HepG2 (cell line): ENCODE results near the gene SPACA4. TPM values are rescaled to one million over a fixed set of nuclear protein-coding genes. Genes with fewer than 3 reads are reported as not detected.

Experiments used
- ATAC-seq: fragments of 200-7000 bp; cut with Tn5 transposase; 3 replicates; pipeline ENCODE4 v1.9.1; 2020; ENCODE audit warnings: mild to moderate bottlenecking, moderate library complexity
- BruUV-seq: library from RNA; stranded (reverse); fragments of 400-500 nt; replicated peaks from 2 replicates; lab custom pipeline; 2021; lab: Mats Ljungman, UMichigan
- CTCF ChIA-PET: fragments of 300-600 bp; formaldehyde crosslinking; extraction: SDS; loops from one replicate; lab custom pipeline; 2021; ENCODE audit warnings: low total read pairs, inconsistent platforms, low intra/inter-chr PET ratio; lab: Yijun Ruan, JAX
- POLR2A ChIA-PET: fragments of 350-600 bp; sonication (Branson Sonifier 250); formaldehyde crosslinking; loops from one replicate; lab custom pipeline; 2020; ENCODE audit warnings: antibody characterized with exemption, inconsistent platforms; lab: Yijun Ruan, JAX
- DNase-seq: peaks from one replicate; pipeline ENCODE4 v3.0.0-alpha.2; 2015; ENCODE audit warnings: low spot score
- FAIRE-seq: peaks from 3 replicates; lab custom pipeline; 2011; peaks lifted over from hg19 to GRCh38; lab: Jason Lieb, UNC
- H2AFZ ChIP-seq: one replicate; pipeline ENCODE4 v1.6.1; 2011; ENCODE audit warnings: low read length, inconsistent platforms
- H3K27ac ChIP-seq: fragments of 300-600 bp; 3 replicates; pipeline ENCODE4 v1.8.0; 2011; ENCODE audit warnings: mixed run types, mild to moderate bottlenecking, mixed read lengths, low read length, inconsistent platforms; ENCODE audit not compliant: insufficient read depth; ENCODE audit errors: extremely low read length
- H3K27me3 ChIP-seq, 2 experiments: fragments of 200-600 bp in 1 of 2; 2 replicates in 1 of 2; 3 replicates in 1 of 2; pipeline versions ENCODE4 v1.6.0 to v1.8.0; 2011; ENCODE audit warnings: low read length in 2 of 2, mild to moderate bottlenecking in 2 of 2, moderate library complexity in 2 of 2, inconsistent platforms in 1 of 2; ENCODE audit not compliant: insufficient read depth in 2 of 2, control insufficient read depth in 1 of 2
- H3K36me3 ChIP-seq, 2 experiments: fragments of 200-600 bp in 1 of 2; replicated peaks in 1 of 2; 2 replicates in 1 of 2; 3 replicates in 1 of 2; pipeline versions ENCODE4 v1.5.1 to v1.8.0; 2011; ENCODE audit warnings: low read length in 2 of 2, inconsistent platforms in 1 of 2; ENCODE audit not compliant: insufficient read depth in 2 of 2, control insufficient read depth in 1 of 2
- H3K4me1 ChIP-seq: 2 replicates; pipeline ENCODE4 v1.5.1; 2012; ENCODE audit warnings: low read length, inconsistent platforms; ENCODE audit not compliant: insufficient read depth
- H3K4me2 ChIP-seq: 2 replicates; pipeline ENCODE4 v1.6.0; 2011; ENCODE audit warnings: low read depth, low read length, inconsistent platforms
- H3K4me3 ChIP-seq, 3 experiments: fragments of 200-600 bp in 1 of 3; sonication (generic), shearing (Covaris generic) in 1 of 3; replicated peaks in 1 of 3; 2 replicates each; pipeline ENCODE4 v1.5.1; 2011 to 2016; ENCODE audit warnings: low read length in 3 of 3, inconsistent platforms in 2 of 3, low read depth in 2 of 3, mild to moderate bottlenecking in 2 of 3, control low read depth in 1 of 3, mixed read lengths in 1 of 3; ENCODE audit not compliant: insufficient read depth in 1 of 3
- H3K79me2 ChIP-seq: one replicate; pipeline ENCODE4 v1.6.1; 2011; ENCODE audit warnings: low read length, inconsistent platforms; ENCODE audit not compliant: insufficient read depth
- H3K9ac ChIP-seq: 2 replicates; pipeline ENCODE4 v1.6.0; 2011; ENCODE audit warnings: mild to moderate bottlenecking, low read depth, low read length, inconsistent platforms; ENCODE audit not compliant: insufficient read depth
- H3K9me3 ChIP-seq: 2 replicates; pipeline ENCODE4 v1.5.1; 2012; ENCODE audit warnings: mild to moderate bottlenecking, low read length
- H4K20me1 ChIP-seq: 2 replicates; pipeline ENCODE4 v1.6.0; 2011; ENCODE audit warnings: inconsistent platforms, mild to moderate bottlenecking, low read length, moderate library complexity; ENCODE audit not compliant: insufficient read depth
- ETV6 ChIP-seq: sonication (generic); formaldehyde crosslinking; conservative IDR thresholded peaks from 2 replicates; pipeline ENCODE4 v1.4.0; 2020; ENCODE audit warnings: missing genetic modification reagents
- HHEX ChIP-seq: IDR thresholded peaks from 2 replicates; pipeline ENCODE4 v1.6.1; 2016; ENCODE audit warnings: control low read depth
- HNF4A ChIP-seq: sonication (generic); formaldehyde crosslinking; IDR thresholded peaks from 2 replicates; pipeline ENCODE4 v1.4.0; 2020; ENCODE audit warnings: missing genetic modification reagents
- IKZF4 ChIP-seq: sonication (generic); formaldehyde crosslinking; IDR thresholded peaks from 2 replicates; pipeline ENCODE4 v1.5.1; 2020; ENCODE audit warnings: borderline replicate concordance, mild to moderate bottlenecking, low read depth, missing genetic modification reagents; ENCODE audit errors: not compliant biosample characterization
- MYPOP ChIP-seq: sonication (generic); formaldehyde crosslinking; IDR thresholded peaks from 2 replicates; pipeline ENCODE4 v1.8.1; 2023; ENCODE audit warnings: mild to moderate bottlenecking, moderate library complexity, missing genetic modification reagents
- NCOA2 ChIP-seq: sonication (generic); formaldehyde crosslinking; IDR thresholded peaks from 2 replicates; pipeline ENCODE4 v1.8.0; 2022; ENCODE audit warnings: inconsistent platforms
- RBAK ChIP-seq: sonication (generic); formaldehyde crosslinking; IDR thresholded peaks from 2 replicates; pipeline ENCODE4 v1.5.1; 2020; ENCODE audit warnings: mild to moderate bottlenecking, missing genetic modification reagents
- SMC3 ChIP-seq: IDR thresholded peaks from 2 replicates; pipeline ENCODE4 v1.6.1; 2011; ENCODE audit warnings: low read length, improper control_type of control experiment
- TEAD2 ChIP-seq: sonication (generic); formaldehyde crosslinking; IDR thresholded peaks from 2 replicates; pipeline ENCODE4 v1.9.0; 2021; ENCODE audit warnings: missing genetic modification reagents
- ZFP62 ChIP-seq: sonication (generic); formaldehyde crosslinking; IDR thresholded peaks from 2 replicates; pipeline ENCODE4 v1.4.0; 2020; ENCODE audit warnings: missing genetic modification reagents
- ZKSCAN1 ChIP-seq: fragments of 150-350 bp; IDR thresholded peaks from 2 replicates; pipeline ENCODE4 v1.6.1; 2014; ENCODE audit warnings: low read length
- ZNF503 ChIP-seq: sonication (generic); formaldehyde crosslinking; IDR thresholded peaks from 2 replicates; pipeline ENCODE4 v1.4.0; 2020; ENCODE audit warnings: missing genetic modification reagents
- ZNF530 ChIP-seq: sonication (generic); formaldehyde crosslinking; IDR thresholded peaks from 2 replicates; pipeline ENCODE4 v1.5.0; 2020; ENCODE audit warnings: low read depth, mild to moderate bottlenecking, missing genetic modification reagents
- WGBS: methylation state at CpG from one replicate; pipeline ENCODE4 v1.1.6; 2017; ENCODE audit warnings: low lambda C conversion rate; 5-methylcytosine and 5-hydroxymethylcytosine counted together
- in situ Hi-C: cut with HindIII; loops from 2 replicates; pipeline ENCODE4 v1.10.0; 2017; ENCODE audit warnings: low pct_unique_long_range_greater_than_20kb; ENCODE audit not compliant: extremely low pct_ligation_motif_present
- intact Hi-C: fragments of 100-400 bp; cut with micrococcal nuclease; formaldehyde crosslinking; loops from one replicate; pipeline ENCODE4 v1.10.0; 2022; ENCODE audit not compliant: unreplicated experiment
- polyA plus RNA-seq, 8 experiments: library from polyadenylated mRNA; depleted of rRNA in 3 of 8; stranded (reverse) in 7 of 8; unstranded in 1 of 8; fragments of >200 nt; fragmentation: Illumina TruSeq in 4 of 8; extraction: Trizol in 4 of 8; gene quantifications; 2 replicates each; pipeline versions ENCODE4 v1.2.1 to v1.2.3, GENCODE V29; 2011 to 2016; ENCODE audit warnings: low read depth in 4 of 8, missing spikeins in 1 of 8, mixed read lengths in 1 of 8; ENCODE audit not compliant: insufficient read depth in 1 of 8
- total RNA-seq, 5 experiments: library from RNA; depleted of rRNA; stranded (reverse); fragments of >200 nt; fragmentation: Illumina TruSeq; extraction: Trizol; gene quantifications; 2 replicates each; pipeline ENCODE4 v1.2.3, GENCODE V29; 2016; ENCODE audit warnings: low read depth in 1 of 5
- TF ChIP-seq, protein P1 (sequence below): sonication (generic); formaldehyde crosslinking; IDR thresholded peaks from 2 replicates; pipeline ENCODE4 v1.8.0; 2022; ENCODE audit warnings: mild to moderate bottlenecking, missing genetic modification reagents, moderate library complexity
- TF ChIP-seq, protein P2 (sequence below): sonication (generic); formaldehyde crosslinking; IDR thresholded peaks from 2 replicates; pipeline ENCODE4 v1.8.0; 2022; ENCODE audit warnings: mild to moderate bottlenecking, missing genetic modification reagents
- TF ChIP-seq, protein P3 (sequence below): sonication (generic); formaldehyde crosslinking; IDR thresholded peaks from 2 replicates; pipeline ENCODE4 v1.4.0; 2020; ENCODE audit warnings: missing genetic modification reagents

Gene SPACA4
- total and polyA plus RNA-seq, 2 of the 13 experiments (the other 11 are each of a cell fraction or from before 2014, with no cell fraction given), result not detected

- intact Hi-C loops, result no loop called here
- TF ChIP-seq, protein P1, sequence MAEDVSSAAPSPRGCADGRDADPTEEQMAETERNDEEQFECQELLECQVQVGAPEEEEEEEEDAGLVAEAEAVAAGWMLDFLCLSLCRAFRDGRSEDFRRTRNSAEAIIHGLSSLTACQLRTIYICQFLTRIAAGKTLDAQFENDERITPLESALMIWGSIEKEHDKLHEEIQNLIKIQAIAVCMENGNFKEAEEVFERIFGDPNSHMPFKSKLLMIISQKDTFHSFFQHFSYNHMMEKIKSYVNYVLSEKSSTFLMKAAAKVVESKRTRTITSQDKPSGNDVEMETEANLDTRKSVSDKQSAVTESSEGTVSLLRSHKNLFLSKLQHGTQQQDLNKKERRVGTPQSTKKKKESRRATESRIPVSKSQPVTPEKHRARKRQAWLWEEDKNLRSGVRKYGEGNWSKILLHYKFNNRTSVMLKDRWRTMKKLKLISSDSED, result no peak
- TF ChIP-seq MYPOP, result no peak
- TF ChIP-seq ZNF503 (CRISPR knock-in tag), result no peak
- no peak for TF ChIP-seq HNF4A (CRISPR knock-in tag)
- no peak for TF ChIP-seq TEAD2
- TF ChIP-seq ZFP62 (CRISPR knock-in tag), result no peak
- no peak for TF ChIP-seq HHEX (CRISPR knock-in tag)
- TF ChIP-seq ETV6 (CRISPR knock-in tag), result no peak
- TF ChIP-seq ZNF530 (CRISPR knock-in tag), result no peak
- TF ChIP-seq RBAK, result no peak
- TF ChIP-seq ZKSCAN1, result no peak
- no peak for TF ChIP-seq SMC3
- no peak for TF ChIP-seq NCOA2 (CRISPR knock-in tag)
- TF ChIP-seq, protein P2, sequence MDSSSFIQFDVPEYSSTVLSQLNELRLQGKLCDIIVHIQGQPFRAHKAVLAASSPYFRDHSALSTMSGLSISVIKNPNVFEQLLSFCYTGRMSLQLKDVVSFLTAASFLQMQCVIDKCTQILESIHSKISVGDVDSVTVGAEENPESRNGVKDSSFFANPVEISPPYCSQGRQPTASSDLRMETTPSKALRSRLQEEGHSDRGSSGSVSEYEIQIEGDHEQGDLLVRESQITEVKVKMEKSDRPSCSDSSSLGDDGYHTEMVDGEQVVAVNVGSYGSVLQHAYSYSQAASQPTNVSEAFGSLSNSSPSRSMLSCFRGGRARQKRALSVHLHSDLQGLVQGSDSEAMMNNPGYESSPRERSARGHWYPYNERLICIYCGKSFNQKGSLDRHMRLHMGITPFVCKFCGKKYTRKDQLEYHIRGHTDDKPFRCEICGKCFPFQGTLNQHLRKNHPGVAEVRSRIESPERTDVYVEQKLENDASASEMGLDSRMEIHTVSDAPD (CRISPR knock-in tag), result no peak
- TF ChIP-seq, protein P3, sequence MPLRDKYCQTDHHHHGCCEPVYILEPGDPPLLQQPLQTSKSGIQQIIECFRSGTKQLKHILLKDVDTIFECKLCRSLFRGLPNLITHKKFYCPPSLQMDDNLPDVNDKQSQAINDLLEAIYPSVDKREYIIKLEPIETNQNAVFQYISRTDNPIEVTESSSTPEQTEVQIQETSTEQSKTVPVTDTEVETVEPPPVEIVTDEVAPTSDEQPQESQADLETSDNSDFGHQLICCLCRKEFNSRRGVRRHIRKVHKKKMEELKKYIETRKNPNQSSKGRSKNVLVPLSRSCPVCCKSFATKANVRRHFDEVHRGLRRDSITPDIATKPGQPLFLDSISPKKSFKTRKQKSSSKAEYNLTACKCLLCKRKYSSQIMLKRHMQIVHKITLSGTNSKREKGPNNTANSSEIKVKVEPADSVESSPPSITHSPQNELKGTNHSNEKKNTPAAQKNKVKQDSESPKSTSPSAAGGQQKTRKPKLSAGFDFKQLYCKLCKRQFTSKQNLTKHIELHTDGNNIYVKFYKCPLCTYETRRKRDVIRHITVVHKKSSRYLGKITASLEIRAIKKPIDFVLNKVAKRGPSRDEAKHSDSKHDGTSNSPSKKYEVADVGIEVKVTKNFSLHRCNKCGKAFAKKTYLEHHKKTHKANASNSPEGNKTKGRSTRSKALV (CRISPR knock-in tag), result no peak
- no peak for TF ChIP-seq IKZF4 (CRISPR knock-in tag)
Measured at GRCh38 chr19:48575931-48576622, 30.5 kb upstream of the SPACA4 start.

More at GRCh38 chr19:48575931-48576622, 30.5 kb upstream of the SPACA4 start:
- no peaks in the 10 kb centered on the region for H3K79me2 ChIP-seq
- no peak for DNase-seq
- 81% methylated on average over 23 of the region's 23 CpGs for WGBS
- no peak overlapping the region for H2AFZ ChIP-seq
- ATAC-seq, result no peak
- H4K20me1 ChIP-seq, result no peaks in the 10 kb centered on the region
- H3K9me3 ChIP-seq, result no peaks in the 10 kb centered on the region
- in situ Hi-C loops, result no loop called here
- ChIA-PET POLR2A (interaction anchor here (0.7 to 1.0 kb wide), 2 partner anchors 18 to 74 kb away, joined by 3 read pairs; no protein-coding TSS in a partner anchor), CTCF (no interaction called here)
- peaks cover 43% of the 10 kb centered on the region for H3K4me1 ChIP-seq
- no peak overlapping the region for H3K27ac ChIP-seq
- H3K4me3 ChIP-seq, result no peak overlapping the region
- H3K4me2 ChIP-seq, result no peak overlapping the region
- H3K27me3 ChIP-seq, result no peaks in the 10 kb centered on the region
- no peaks in the 10 kb centered on the region for H3K36me3 ChIP-seq
- BruUV-seq, result no TSS peak
- H3K9ac ChIP-seq, result no peak overlapping the region
- no peak for FAIRE-seq
